Measurements from ENCODE around the gene CA6. TPM values are rescaled to one million over a fixed set of nuclear protein-coding genes. Genes with fewer than 3 reads are reported as not detected.
"Not testable (repeated sequence)": the region's sequence is repeated elsewhere in the genome, so short reads cannot be mapped to it uniquely, and the experiment has no call there.

Gene CA6
- total and polyA plus RNA-seq, 4 donors = 0.03 TPM; not detected in 3

DNA sequence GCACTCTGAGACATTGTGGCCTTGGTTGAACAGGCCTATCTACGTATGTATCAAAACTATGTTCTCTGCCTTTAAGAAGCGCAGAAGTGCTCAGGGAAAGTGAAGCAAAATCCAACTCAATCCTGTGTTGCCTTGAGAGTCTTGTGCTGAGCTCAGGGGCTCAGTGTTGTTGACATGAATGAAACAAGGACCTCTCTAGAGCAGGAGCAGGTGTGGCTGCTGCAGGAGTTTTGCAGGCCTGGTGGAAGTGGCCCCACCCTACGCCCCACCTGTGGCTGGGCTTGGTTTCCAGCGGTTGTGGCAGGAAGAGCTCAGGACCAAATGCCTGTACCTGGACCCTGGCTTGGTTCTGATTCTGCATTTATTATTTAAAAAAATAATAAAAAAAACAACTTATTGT is 20.9 kb downstream of the CA6 start:
- no peak for ATAC-seq (ENCODE audit: insufficient read depth, low FRiP score)
- no peaks in the 10 kb centered on the region for H3K27me3 ChIP-seq (ENCODE audit: control insufficient read depth in 3 of 3, insufficient read depth in 3 of 3, low read length in 2 of 3)
- no peak overlapping the region for H3K9ac ChIP-seq (ENCODE audit: insufficient read depth in 1 of 2, low read length in 2 of 2)
- no peak overlapping the region for H3K27ac ChIP-seq (ENCODE audit: low read depth in 1 of 2, low read length in 1 of 2)
- peak; percentile 26 to 70 (median 38) for DNase-seq
- H3K4me3 ChIP-seq = no peak overlapping the region
- H3K36me3 ChIP-seq (ENCODE audit: control insufficient read depth in 4 of 4, insufficient read depth in 4 of 4, low read length in 4 of 4) = no peaks in the 10 kb centered on the region
- TF ChIP-seq, protein P1, sequence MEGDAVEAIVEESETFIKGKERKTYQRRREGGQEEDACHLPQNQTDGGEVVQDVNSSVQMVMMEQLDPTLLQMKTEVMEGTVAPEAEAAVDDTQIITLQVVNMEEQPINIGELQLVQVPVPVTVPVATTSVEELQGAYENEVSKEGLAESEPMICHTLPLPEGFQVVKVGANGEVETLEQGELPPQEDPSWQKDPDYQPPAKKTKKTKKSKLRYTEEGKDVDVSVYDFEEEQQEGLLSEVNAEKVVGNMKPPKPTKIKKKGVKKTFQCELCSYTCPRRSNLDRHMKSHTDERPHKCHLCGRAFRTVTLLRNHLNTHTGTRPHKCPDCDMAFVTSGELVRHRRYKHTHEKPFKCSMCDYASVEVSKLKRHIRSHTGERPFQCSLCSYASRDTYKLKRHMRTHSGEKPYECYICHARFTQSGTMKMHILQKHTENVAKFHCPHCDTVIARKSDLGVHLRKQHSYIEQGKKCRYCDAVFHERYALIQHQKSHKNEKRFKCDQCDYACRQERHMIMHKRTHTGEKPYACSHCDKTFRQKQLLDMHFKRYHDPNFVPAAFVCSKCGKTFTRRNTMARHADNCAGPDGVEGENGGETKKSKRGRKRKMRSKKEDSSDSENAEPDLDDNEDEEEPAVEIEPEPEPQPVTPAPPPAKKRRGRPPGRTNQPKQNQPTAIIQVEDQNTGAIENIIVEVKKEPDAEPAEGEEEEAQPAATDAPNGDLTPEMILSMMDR (IDR thresholded peaks at IDR 0.05; ENCODE audit: control extremely low read depth, extremely low read depth) = no peak
- H3K4me1 ChIP-seq (ENCODE audit: control insufficient read depth in 5 of 5, insufficient read depth in 5 of 5, low read length in 5 of 5) = no peaks in the 10 kb centered on the region
- no peaks in the 10 kb centered on the region for H3K9me3 ChIP-seq (ENCODE audit: control insufficient read depth in 4 of 4, insufficient read depth in 3 of 4, low read length in 3 of 4)
- WGBS, 2 donors = 76 to 79% methylated on average over 4 of the region's 4 CpGs

GRCh38 chr1:8968902-8969301 is 23.2 kb downstream of the CA6 start:
- H3K27ac ChIP-seq (ENCODE audit: low read depth in 1 of 2, low read length in 1 of 2); H3K4me1 ChIP-seq (ENCODE audit: control insufficient read depth in 5 of 5, insufficient read depth in 5 of 5, low read length in 5 of 5); H3K9me3 ChIP-seq (ENCODE audit: control insufficient read depth in 4 of 4, insufficient read depth in 3 of 4, low read length in 3 of 4); H3K27me3 ChIP-seq (ENCODE audit: control insufficient read depth in 3 of 3, insufficient read depth in 3 of 3, low read length in 2 of 3); ATAC-seq (ENCODE audit: insufficient read depth, low FRiP score); H3K36me3 ChIP-seq (ENCODE audit: control insufficient read depth in 4 of 4, insufficient read depth in 4 of 4, low read length in 4 of 4); H3K9ac ChIP-seq (ENCODE audit: insufficient read depth in 1 of 2, low read length in 2 of 2); H3K4me3 ChIP-seq; DNase-seq: not testable (repeated sequence)
- 94 to 95% methylated on average over 9 of the region's 9 CpGs for WGBS, 2 donors

GRCh38 chr1:8969937-8970336 is 24.3 kb downstream of the CA6 start:
- 94 to 97% methylated on average over 7 of the region's 7 CpGs for WGBS, 2 donors
- Histone ChIP-seq H3K27ac (ENCODE audit: low read depth in 1 of 2, low read length in 1 of 2) (no peak overlapping the region), H3K9ac (ENCODE audit: insufficient read depth in 1 of 2, low read length in 2 of 2) (no peak overlapping the region), H3K4me1 (ENCODE audit: control insufficient read depth in 5 of 5, insufficient read depth in 5 of 5, low read length in 5 of 5) (no peaks in the 10 kb centered on the region), H3K4me3 (no peak overlapping the region), H3K36me3 (ENCODE audit: control insufficient read depth in 4 of 4, insufficient read depth in 4 of 4, low read length in 4 of 4) (no peaks in the 10 kb centered on the region), H3K9me3 (ENCODE audit: control insufficient read depth in 4 of 4, insufficient read depth in 3 of 4, low read length in 3 of 4) (no peaks in the 10 kb centered on the region), H3K27me3 (ENCODE audit: control insufficient read depth in 3 of 3, insufficient read depth in 3 of 3, low read length in 2 of 3) (no peaks in the 10 kb centered on the region)
- TF ChIP-seq, protein P1 (IDR thresholded peaks at IDR 0.05; ENCODE audit: control extremely low read depth, extremely low read depth) = no peak
- ATAC-seq (ENCODE audit: insufficient read depth, low FRiP score) (no peak), DNase-seq (no peak)

GRCh38 chr1:8970870-8971337 is 25.2 kb downstream of the CA6 start:
- TF ChIP-seq, protein P1 (IDR thresholded peaks at IDR 0.05; ENCODE audit: control extremely low read depth, extremely low read depth) = no peak
- Histone ChIP-seq H3K27me3 (ENCODE audit: control insufficient read depth in 3 of 3, insufficient read depth in 3 of 3, low read length in 2 of 3) (no peaks in the 10 kb centered on the region), H3K36me3 (ENCODE audit: control insufficient read depth in 4 of 4, insufficient read depth in 4 of 4, low read length in 4 of 4) (no peaks in the 10 kb centered on the region), H3K27ac (ENCODE audit: low read depth in 1 of 2, low read length in 1 of 2) (no peak overlapping the region), H3K9me3 (ENCODE audit: control insufficient read depth in 4 of 4, insufficient read depth in 3 of 4, low read length in 3 of 4) (no peaks in the 10 kb centered on the region), H3K4me1 (ENCODE audit: control insufficient read depth in 5 of 5, insufficient read depth in 5 of 5, low read length in 5 of 5) (no peaks in the 10 kb centered on the region), H3K4me3 (no peak overlapping the region), H3K9ac (ENCODE audit: insufficient read depth in 1 of 2, low read length in 2 of 2) (no peak overlapping the region)
- ATAC-seq (ENCODE audit: insufficient read depth, low FRiP score) (no peak), DNase-seq (no peak)
- 24 to 61% methylated on average over 9 of the region's 9 CpGs for WGBS, 2 donors

Data from lung (tissue), 12 donors.